Measurements from ENCODE around the gene RSPH1. TPM values are rescaled to one million over a fixed set of nuclear protein-coding genes. Genes with fewer than 3 reads are reported as not detected.

The RSPH1 gene
- polyA plus RNA-seq, 1 of the 3 experiments (the other 2 are of a cell fraction): 0.97 TPM

DNA sequence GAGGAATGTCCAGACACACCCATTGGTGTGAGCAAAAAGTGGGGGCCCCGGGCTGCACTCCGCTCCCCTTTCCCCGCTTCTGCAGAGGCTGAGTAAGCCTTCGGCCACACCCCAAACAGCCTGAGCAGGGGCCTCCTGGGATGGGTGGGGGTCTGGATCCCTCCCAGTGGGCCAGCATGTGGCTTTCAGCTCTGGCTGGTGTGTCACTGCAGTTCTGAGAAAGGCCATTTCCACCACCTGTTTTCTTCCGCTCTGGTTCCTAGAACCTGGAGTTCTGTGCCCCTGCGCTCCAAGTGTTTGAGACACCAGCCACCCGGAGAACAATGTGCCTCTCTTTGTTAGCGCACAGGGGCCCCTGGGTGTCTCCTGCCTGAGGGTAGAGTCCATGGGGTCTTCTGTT, 48.5 kb upstream of the RSPH1 start:
- Histone ChIP-seq H3K4me1 (ENCODE audit: control insufficient read depth in 1 of 2, insufficient read depth in 2 of 2, low read depth in 1 of 2, low read length in 1 of 2) (peaks cover 0 to 13% of the 10 kb centered on the region in 2 experiments; a peak in 1 of 4 replicates), H3K79me2 (ENCODE audit: insufficient read depth) (no peaks in the 10 kb centered on the region), H3F3A (replicated peaks; ENCODE audit: insufficient read depth) (no peaks in the 10 kb centered on the region), H3K9me2 (no peaks in the 10 kb centered on the region), H3K4me3 (ENCODE audit: low read depth in 2 of 2, low read length in 1 of 2) (no peak overlapping the region), H3K9me3 (no peaks in the 10 kb centered on the region), H3K36me3 (replicated peaks in 1 of 2; ENCODE audit: control insufficient read depth in 1 of 2, insufficient read depth in 2 of 2, low read length in 1 of 2) (no peaks in the 10 kb centered on the region), H3K9ac (no peak overlapping the region), H2AFZ (ENCODE audit: low read depth) (no peak overlapping the region), H4K20me1 (ENCODE audit: insufficient read depth) (no peaks in the 10 kb centered on the region), H3K4me2 (no peak overlapping the region), H3K27ac (ENCODE audit: low read depth in 2 of 2, low read length in 1 of 2) (no peak overlapping the region; a peak in 1 of 4 replicates), H3K27me3 (ENCODE audit: insufficient read depth) (no peaks in the 10 kb centered on the region)
- DNase-seq: no peak
- POLR2A ChIA-PET: no interaction called here
- TF ChIP-seq GATA2 (CRISPR knock-in tag; IDR thresholded peaks at IDR 0.05): no peak
- TF ChIP-seq SIN3A (IDR thresholded peaks at IDR 0.05; ENCODE audit: borderline replicate concordance, low read depth, low read length): no peak
- no peak for TF ChIP-seq ELF1 (IDR thresholded peaks at IDR 0.05)
- TF ChIP-seq GABPA (IDR thresholded peaks at IDR 0.05; ENCODE audit: low read depth): no peak
- no peak for TF ChIP-seq RCOR1 (IDR thresholded peaks at IDR 0.05; ENCODE audit: low read length)
- TF ChIP-seq RXRA (IDR thresholded peaks at IDR 0.05; ENCODE audit: borderline replicate concordance, low read depth): no peak
- no peak for TF ChIP-seq TEAD4 (IDR thresholded peaks at IDR 0.05; ENCODE audit: borderline replicate concordance, insufficient read depth)
- TF ChIP-seq, protein P1, sequence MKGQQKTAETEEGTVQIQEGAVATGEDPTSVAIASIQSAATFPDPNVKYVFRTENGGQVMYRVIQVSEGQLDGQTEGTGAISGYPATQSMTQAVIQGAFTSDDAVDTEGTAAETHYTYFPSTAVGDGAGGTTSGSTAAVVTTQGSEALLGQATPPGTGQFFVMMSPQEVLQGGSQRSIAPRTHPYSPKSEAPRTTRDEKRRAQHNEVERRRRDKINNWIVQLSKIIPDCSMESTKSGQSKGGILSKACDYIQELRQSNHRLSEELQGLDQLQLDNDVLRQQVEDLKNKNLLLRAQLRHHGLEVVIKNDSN (IDR thresholded peaks at IDR 0.05; ENCODE audit: borderline replicate concordance, low read depth): no peak
- TF ChIP-seq, protein P2, sequence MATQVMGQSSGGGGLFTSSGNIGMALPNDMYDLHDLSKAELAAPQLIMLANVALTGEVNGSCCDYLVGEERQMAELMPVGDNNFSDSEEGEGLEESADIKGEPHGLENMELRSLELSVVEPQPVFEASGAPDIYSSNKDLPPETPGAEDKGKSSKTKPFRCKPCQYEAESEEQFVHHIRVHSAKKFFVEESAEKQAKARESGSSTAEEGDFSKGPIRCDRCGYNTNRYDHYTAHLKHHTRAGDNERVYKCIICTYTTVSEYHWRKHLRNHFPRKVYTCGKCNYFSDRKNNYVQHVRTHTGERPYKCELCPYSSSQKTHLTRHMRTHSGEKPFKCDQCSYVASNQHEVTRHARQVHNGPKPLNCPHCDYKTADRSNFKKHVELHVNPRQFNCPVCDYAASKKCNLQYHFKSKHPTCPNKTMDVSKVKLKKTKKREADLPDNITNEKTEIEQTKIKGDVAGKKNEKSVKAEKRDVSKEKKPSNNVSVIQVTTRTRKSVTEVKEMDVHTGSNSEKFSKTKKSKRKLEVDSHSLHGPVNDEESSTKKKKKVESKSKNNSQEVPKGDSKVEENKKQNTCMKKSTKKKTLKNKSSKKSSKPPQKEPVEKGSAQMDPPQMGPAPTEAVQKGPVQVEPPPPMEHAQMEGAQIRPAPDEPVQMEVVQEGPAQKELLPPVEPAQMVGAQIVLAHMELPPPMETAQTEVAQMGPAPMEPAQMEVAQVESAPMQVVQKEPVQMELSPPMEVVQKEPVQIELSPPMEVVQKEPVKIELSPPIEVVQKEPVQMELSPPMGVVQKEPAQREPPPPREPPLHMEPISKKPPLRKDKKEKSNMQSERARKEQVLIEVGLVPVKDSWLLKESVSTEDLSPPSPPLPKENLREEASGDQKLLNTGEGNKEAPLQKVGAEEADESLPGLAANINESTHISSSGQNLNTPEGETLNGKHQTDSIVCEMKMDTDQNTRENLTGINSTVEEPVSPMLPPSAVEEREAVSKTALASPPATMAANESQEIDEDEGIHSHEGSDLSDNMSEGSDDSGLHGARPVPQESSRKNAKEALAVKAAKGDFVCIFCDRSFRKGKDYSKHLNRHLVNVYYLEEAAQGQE (IDR thresholded peaks at IDR 0.05; ENCODE audit: low read depth, low read length): no peak
- TF ChIP-seq, protein P3, sequence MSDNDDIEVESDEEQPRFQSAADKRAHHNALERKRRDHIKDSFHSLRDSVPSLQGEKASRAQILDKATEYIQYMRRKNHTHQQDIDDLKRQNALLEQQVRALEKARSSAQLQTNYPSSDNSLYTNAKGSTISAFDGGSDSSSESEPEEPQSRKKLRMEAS (IDR thresholded peaks at IDR 0.05; ENCODE audit: low read depth): no peak
- TF ChIP-seq, protein P4, sequence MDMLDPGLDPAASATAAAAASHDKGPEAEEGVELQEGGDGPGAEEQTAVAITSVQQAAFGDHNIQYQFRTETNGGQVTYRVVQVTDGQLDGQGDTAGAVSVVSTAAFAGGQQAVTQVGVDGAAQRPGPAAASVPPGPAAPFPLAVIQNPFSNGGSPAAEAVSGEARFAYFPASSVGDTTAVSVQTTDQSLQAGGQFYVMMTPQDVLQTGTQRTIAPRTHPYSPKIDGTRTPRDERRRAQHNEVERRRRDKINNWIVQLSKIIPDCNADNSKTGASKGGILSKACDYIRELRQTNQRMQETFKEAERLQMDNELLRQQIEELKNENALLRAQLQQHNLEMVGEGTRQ (IDR thresholded peaks at IDR 0.05; ENCODE audit: borderline replicate concordance, low read depth, low read length): no peak
- TF ChIP-seq, protein P5, sequence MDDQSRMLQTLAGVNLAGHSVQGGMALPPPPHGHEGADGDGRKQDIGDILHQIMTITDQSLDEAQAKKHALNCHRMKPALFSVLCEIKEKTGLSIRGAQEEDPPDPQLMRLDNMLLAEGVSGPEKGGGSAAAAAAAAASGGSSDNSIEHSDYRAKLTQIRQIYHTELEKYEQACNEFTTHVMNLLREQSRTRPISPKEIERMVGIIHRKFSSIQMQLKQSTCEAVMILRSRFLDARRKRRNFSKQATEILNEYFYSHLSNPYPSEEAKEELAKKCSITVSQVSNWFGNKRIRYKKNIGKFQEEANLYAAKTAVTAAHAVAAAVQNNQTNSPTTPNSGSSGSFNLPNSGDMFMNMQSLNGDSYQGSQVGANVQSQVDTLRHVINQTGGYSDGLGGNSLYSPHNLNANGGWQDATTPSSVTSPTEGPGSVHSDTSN (IDR thresholded peaks at IDR 0.05): no peak
- WGBS (ENCODE audit: low lambda C conversion rate): 90% methylated on average over 5 of the region's 8 CpGs
- CTCF ChIA-PET: interaction anchor here (0.8 to 1.5 kb wide), 3 partner anchors 12 to 62 kb away, joined by 3 to 4 read pairs (median 3); no protein-coding TSS in a partner anchor
